A549 (cell line): Measurements from ENCODE around the gene SLC25A30.

ENCODE experiments used
- CTCF ChIP-seq: fragments of >200 bp; sonication (Bioruptor Twin); formaldehyde crosslinking; IDR thresholded peaks from 3 replicates; pipeline ENCODE4 v1.5.1; 2016
- E2F6 ChIP-seq: IDR thresholded peaks from 2 replicates; pipeline ENCODE4 v1.6.1; 2012; ENCODE audit warnings: low read depth, borderline replicate concordance
- ESRRA ChIP-seq: fragments of 150-350 bp; IDR thresholded peaks from 2 replicates; pipeline ENCODE4 v1.6.1; 2014; ENCODE audit warnings: mild to moderate bottlenecking, low read length, borderline replicate concordance
- JUN ChIP-seq, 2 experiments: fragments of >200 bp; sonication (Bioruptor Twin); formaldehyde crosslinking; IDR thresholded peaks; 2 replicates in 1 of 2; 3 replicates in 1 of 2; pipeline ENCODE4 v1.6.1; 2016 to 2017
- JUNB ChIP-seq: fragments of >200 bp; sonication (Bioruptor Twin); formaldehyde crosslinking; IDR thresholded peaks from 2 replicates; pipeline ENCODE4 v1.6.1; 2016
- MAZ ChIP-seq: fragments of 150-350 bp; IDR thresholded peaks from 2 replicates; pipeline ENCODE4 v1.6.1; 2014; ENCODE audit warnings: antibody characterized with exemption, low read depth, low read length, borderline replicate concordance
- POLR2A ChIP-seq: IDR thresholded peaks from 2 replicates; pipeline ENCODE4 v1.6.1; 2012; ENCODE audit warnings: mild to moderate bottlenecking, low read length
- POLR2AphosphoS2 ChIP-seq: conservative IDR thresholded peaks from 2 replicates; pipeline ENCODE4 v1.6.1; 2012; ENCODE audit warnings: low read length, improper control_type of control experiment, inconsistent platforms
- RAD21 ChIP-seq, 2 experiments: fragments of >200 bp in 1 of 2; sonication (Bioruptor Twin) in 1 of 2; formaldehyde crosslinking in 1 of 2; IDR thresholded peaks in 1 of 2; conservative IDR thresholded peaks in 1 of 2; 2 replicates in 1 of 2; 3 replicates in 1 of 2; pipeline ENCODE4 v1.6.1; 2012 to 2018; ENCODE audit warnings: inconsistent platforms in 1 of 2
- RCOR1 ChIP-seq: fragments of 150-350 bp; IDR thresholded peaks from 2 replicates; pipeline ENCODE4 v1.6.1; 2014; ENCODE audit warnings: antibody characterized with exemption, low read length, low read depth
- SMC3 ChIP-seq: fragments of >200 bp; sonication (Bioruptor Twin); formaldehyde crosslinking; IDR thresholded peaks from 3 replicates; pipeline ENCODE4 v1.6.1; 2018; ENCODE audit warnings: inconsistent platforms
- TFCP2L1 ChIP-seq: fragments of 250-450 bp; sonication (Bioruptor Pico); IDR thresholded peaks from 2 replicates; pipeline ENCODE4 v1.5.0; 2021; ENCODE audit warnings: mild to moderate bottlenecking
- TP53 ChIP-seq: fragments of 250-450 bp; sonication (Bioruptor Pico); IDR thresholded peaks from 2 replicates; pipeline ENCODE4 v1.5.0; 2021; ENCODE audit warnings: mild to moderate bottlenecking, moderate library complexity
- USF2 ChIP-seq: fragments of 450-650 bp; IDR thresholded peaks from 2 replicates; pipeline ENCODE4 v1.6.1; 2014; ENCODE audit warnings: antibody characterized with exemption

GRCh38 chr13:45439781-45440462 is 21.7 kb upstream of the SLC25A30 start:
- TF ChIP-seq USF2: no peak
- no peak for TF ChIP-seq POLR2A
- TF ChIP-seq CTCF: no peak
- TF ChIP-seq TFCP2L1 (CRISPR knock-in tag): no peak
- TF ChIP-seq RCOR1: no peak
- TF ChIP-seq TP53 (CRISPR knock-in tag): no peak
- no peak for TF ChIP-seq SMC3
- no peak for TF ChIP-seq E2F6
- TF ChIP-seq JUN (IDR thresholded peaks at IDR 0.05): no peak
- no peak for TF ChIP-seq JUNB
- TF ChIP-seq POLR2AphosphoS2: no peak
- no peak for TF ChIP-seq RAD21 (conservative IDR thresholded peaks at IDR 0.05 in 1 of 2, IDR thresholded peaks at IDR 0.05 in 1 of 2)
- TF ChIP-seq ESRRA: no peak
- TF ChIP-seq MAZ: no peak
